Measurements from ENCODE around the gene AAK1. TPM values are rescaled to one million over a fixed set of nuclear protein-coding genes. Genes with fewer than 3 reads are reported as not detected.
"Not testable (repeated sequence)": the region's sequence is repeated elsewhere in the genome, so short reads cannot be mapped to it uniquely, and the experiment has no call there.

The AAK1 gene
- total RNA-seq, 1 experiment from 2014 or later = 30.6 TPM

DNA sequence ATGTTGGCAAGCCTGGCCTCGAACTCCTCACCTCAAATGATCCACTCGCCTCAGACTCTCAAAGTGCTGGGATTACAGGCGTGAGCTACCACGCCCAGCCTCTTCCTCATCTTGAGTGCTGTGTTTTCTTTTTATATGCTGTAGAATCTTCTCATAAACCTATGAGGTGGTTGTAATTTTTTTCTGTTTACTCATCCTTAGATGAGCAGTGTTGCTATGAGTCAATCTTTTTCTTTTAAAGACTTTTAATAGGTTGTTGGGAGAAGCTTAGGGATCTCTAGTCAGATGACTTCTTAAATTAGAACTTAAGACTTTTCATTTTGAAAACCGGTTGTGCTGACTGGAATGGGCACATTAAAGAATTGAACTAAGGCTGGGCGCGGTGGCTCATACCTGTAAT lies 8.7 kb upstream of the AAK1 start:
- H3K27ac ChIP-seq (ENCODE audit: insufficient read length, low read depth, low read length) = no peak overlapping the region
- H3K9ac ChIP-seq (ENCODE audit: extremely low read depth, insufficient read length, low read length) = no peak overlapping the region

GRCh38 chr2:69647196-69647595 lies 3.7 kb upstream of the AAK1 start:
- not testable (repeated sequence) for H3K79me2 ChIP-seq (ENCODE audit: insufficient read depth, low read length); H3K9ac ChIP-seq (ENCODE audit: extremely low read depth, insufficient read length, low read length); H3K56ac ChIP-seq (ENCODE audit: insufficient read length, low read depth, low read length); H3K4me1 ChIP-seq (ENCODE audit: insufficient read depth, low read length); H3K27me3 ChIP-seq (ENCODE audit: insufficient read depth, low read length); H3K9me3 Mint-ChIP-seq; H3K4me2 ChIP-seq (ENCODE audit: insufficient read depth, insufficient read length, low read length); H3K27ac ChIP-seq (ENCODE audit: insufficient read length, low read depth, low read length); DNase-seq; H3K36me3 Mint-ChIP-seq (ENCODE audit: insufficient read depth in 1 of 3, low read depth in 3 of 3); H3K79me1 ChIP-seq (ENCODE audit: insufficient read depth, low read depth, low read length, poor library complexity, severe bottlenecking); H2BK5ac ChIP-seq (ENCODE audit: insufficient read length, low read length); H3K4me3 Mint-ChIP-seq; H2BK12ac ChIP-seq (ENCODE audit: insufficient read length, low read depth, low read length); H3K18ac ChIP-seq (ENCODE audit: insufficient read length, low read depth, low read length); H3K14ac ChIP-seq (ENCODE audit: insufficient read depth, low read length); H4K8ac ChIP-seq (replicated peaks; ENCODE audit: insufficient read length, low read depth, low read length); H3T11ph ChIP-seq (ENCODE audit: low read length); H2AK5ac ChIP-seq (ENCODE audit: insufficient read length, low read length); H3K9me3 ChIP-seq (ENCODE audit: control insufficient read depth, low read depth, low read length); H2BK20ac ChIP-seq (ENCODE audit: low read depth, low read length, poor library complexity, severe bottlenecking); H3K27ac Mint-ChIP-seq; H3K4ac ChIP-seq (ENCODE audit: low read depth, low read length); H2BK15ac ChIP-seq (ENCODE audit: low read depth, low read length); H4K20me1 ChIP-seq (ENCODE audit: control insufficient read depth, insufficient read depth, insufficient read length); H3K23ac ChIP-seq (ENCODE audit: insufficient read length, low read depth, low read length); H4K91ac ChIP-seq (ENCODE audit: insufficient read length, low read depth, low read length); H2BK120ac ChIP-seq (ENCODE audit: low read depth, low read length, poor library complexity, severe bottlenecking); H4K5ac ChIP-seq (ENCODE audit: insufficient read length, low read depth, low read length); H2AFZ ChIP-seq (ENCODE audit: low read length)
- Mint-ChIP-seq H3K27me3 (ENCODE audit: low read depth) (peaks cover 11% of the 10 kb centered on the region), H3K4me1 (peaks cover 22% of the 10 kb centered on the region in 2 experiments)
- WGBS (ENCODE audit: extremely low coverage, insufficient read length, low lambda C conversion rate) = no CpG with 5 or more reads among the region's 5 CpGs
- H3K23me2 ChIP-seq (ENCODE audit: insufficient read length, low read depth, low read length, poor library complexity, severe bottlenecking) = peaks cover 15% of the 10 kb centered on the region

More for the DNA sequence above, 8.7 kb upstream of the AAK1 start:
- H2BK120ac ChIP-seq (ENCODE audit: low read depth, low read length, poor library complexity, severe bottlenecking) = no peak overlapping the region
- H3T11ph ChIP-seq (ENCODE audit: low read length) = no peak overlapping the region
- H3K4me2 ChIP-seq (ENCODE audit: insufficient read depth, insufficient read length, low read length) = no peak overlapping the region
- H3K27me3 ChIP-seq (ENCODE audit: insufficient read depth, low read length) = no peaks in the 10 kb centered on the region
- no peaks in the 10 kb centered on the region for H3K79me2 ChIP-seq (ENCODE audit: insufficient read depth, low read length)
- no peak overlapping the region for H4K91ac ChIP-seq (ENCODE audit: insufficient read length, low read depth, low read length)
- no peak overlapping the region for H3K14ac ChIP-seq (ENCODE audit: insufficient read depth, low read length)
- H2BK5ac ChIP-seq (ENCODE audit: insufficient read length, low read length) = no peak overlapping the region
- no peak overlapping the region for H3K23ac ChIP-seq (ENCODE audit: insufficient read length, low read depth, low read length)
- H4K20me1 ChIP-seq (ENCODE audit: control insufficient read depth, insufficient read depth, insufficient read length) = no peaks in the 10 kb centered on the region
- no peak overlapping the region for H3K56ac ChIP-seq (ENCODE audit: insufficient read length, low read depth, low read length)
- no peaks in the 10 kb centered on the region for H3K27me3 Mint-ChIP-seq (ENCODE audit: low read depth)
- no peak overlapping the region for H4K5ac ChIP-seq (ENCODE audit: insufficient read length, low read depth, low read length)
- H3K9me3 Mint-ChIP-seq = no peaks in the 10 kb centered on the region
- no peak overlapping the region for H3K4ac ChIP-seq (ENCODE audit: low read depth, low read length)
- no peaks in the 10 kb centered on the region for H3K4me1 ChIP-seq (ENCODE audit: insufficient read depth, low read length)
- H3K27ac Mint-ChIP-seq = no peak overlapping the region
- TF ChIP-seq CTCF (conservative IDR thresholded peaks at IDR 0.05) = no peak
- H3K36me3 Mint-ChIP-seq (ENCODE audit: insufficient read depth in 1 of 3, low read depth in 3 of 3) = no peaks in the 10 kb centered on the region; a peak in 1 of 7 replicates
- H3K79me1 ChIP-seq (ENCODE audit: insufficient read depth, low read depth, low read length, poor library complexity, severe bottlenecking) = no peaks in the 10 kb centered on the region
- no peak overlapping the region for H2AK5ac ChIP-seq (ENCODE audit: insufficient read length, low read length)
- no CpG with 5 or more reads among the region's 7 CpGs for WGBS (ENCODE audit: extremely low coverage, insufficient read length, low lambda C conversion rate)
- H2BK15ac ChIP-seq (ENCODE audit: low read depth, low read length) = no peak overlapping the region
- peaks cover 4 to 5% of the 10 kb centered on the region in 2 experiments; a peak in 2 of 4 replicates for H3K4me1 Mint-ChIP-seq
- H4K8ac ChIP-seq (replicated peaks; ENCODE audit: insufficient read length, low read depth, low read length) = no peak overlapping the region
- DNase-seq = no peak
- H2BK20ac ChIP-seq (ENCODE audit: low read depth, low read length, poor library complexity, severe bottlenecking) = no peak overlapping the region
- no peaks in the 10 kb centered on the region for H3K9me3 ChIP-seq (ENCODE audit: control insufficient read depth, low read depth, low read length)
- H3K23me2 ChIP-seq (ENCODE audit: insufficient read length, low read depth, low read length, poor library complexity, severe bottlenecking) = no peaks in the 10 kb centered on the region
- no peak overlapping the region for H2BK12ac ChIP-seq (ENCODE audit: insufficient read length, low read depth, low read length)
- H3K18ac ChIP-seq (ENCODE audit: insufficient read length, low read depth, low read length) = no peak overlapping the region
- H3K4me3 Mint-ChIP-seq = no peak overlapping the region
- H2AFZ ChIP-seq (ENCODE audit: low read length) = no peak overlapping the region
